ENCODE data around the gene CLSTN2.

Gene CLSTN2

DNA sequence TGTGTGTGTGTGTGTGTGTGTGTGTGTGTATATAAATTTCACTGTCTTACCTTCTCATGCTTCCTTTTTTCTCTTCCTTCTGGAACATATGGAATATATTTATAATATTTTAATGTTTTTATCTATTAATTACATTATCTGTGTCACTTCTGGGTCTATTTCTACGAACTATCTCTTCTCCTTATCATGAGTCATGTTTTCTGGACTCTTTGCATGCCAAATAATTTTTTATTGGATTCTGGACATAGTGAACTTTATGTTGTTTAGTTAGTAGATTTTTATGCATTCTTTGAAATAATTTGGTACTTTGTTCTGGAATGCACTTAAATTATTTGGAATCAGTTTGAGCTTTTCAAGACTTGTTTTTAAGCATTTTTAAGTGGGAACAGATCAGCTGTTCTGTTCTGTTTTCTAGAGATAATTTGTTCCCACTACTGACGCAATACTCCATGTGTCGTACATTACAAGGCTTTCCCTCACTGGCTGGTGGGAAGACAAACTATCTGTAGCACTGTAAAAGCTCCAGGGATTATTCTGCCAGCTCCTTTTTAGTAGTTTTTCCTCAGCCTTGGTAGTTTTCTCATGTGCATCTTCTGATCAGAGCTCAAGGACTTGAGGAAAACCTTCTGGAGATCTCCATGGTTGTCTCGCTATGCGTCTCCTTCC, 302.0 kb downstream of the CLSTN2 start:
- no peak for DNase-seq (ENCODE audit: low read depth in 2 of 2)

DNA sequence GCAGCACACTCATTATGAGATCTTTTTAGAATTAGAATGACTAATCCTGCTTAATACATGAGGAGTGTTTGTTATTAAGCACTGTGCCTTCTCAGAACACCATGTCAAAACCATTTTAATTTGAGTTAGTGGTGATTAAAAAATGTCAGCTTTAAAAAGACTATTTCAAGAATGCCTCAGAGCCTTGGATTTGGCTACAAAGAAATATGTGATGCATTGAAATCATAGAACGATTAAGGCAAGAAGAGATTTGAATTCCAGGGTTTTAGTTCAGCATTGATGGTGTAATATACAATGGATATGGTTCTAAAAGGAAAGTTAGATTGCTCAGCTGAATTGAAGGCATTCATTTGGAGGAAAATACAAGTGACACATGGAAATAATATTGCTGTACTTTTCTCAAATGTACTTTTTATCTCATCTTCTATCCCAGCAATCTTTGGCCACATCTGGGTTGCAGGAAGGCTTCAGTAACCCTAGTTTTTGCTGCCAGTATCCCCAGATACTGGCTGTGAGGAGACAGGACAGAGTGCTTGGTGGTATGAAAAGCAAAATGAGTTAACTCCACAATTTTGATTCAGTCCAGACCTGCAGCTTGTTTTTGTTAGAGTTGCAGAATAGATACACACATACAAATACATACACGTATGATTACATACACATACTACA, 303.8 kb downstream of the CLSTN2 start:
- no peak for DNase-seq (ENCODE audit: low read depth in 2 of 2)

DNA sequence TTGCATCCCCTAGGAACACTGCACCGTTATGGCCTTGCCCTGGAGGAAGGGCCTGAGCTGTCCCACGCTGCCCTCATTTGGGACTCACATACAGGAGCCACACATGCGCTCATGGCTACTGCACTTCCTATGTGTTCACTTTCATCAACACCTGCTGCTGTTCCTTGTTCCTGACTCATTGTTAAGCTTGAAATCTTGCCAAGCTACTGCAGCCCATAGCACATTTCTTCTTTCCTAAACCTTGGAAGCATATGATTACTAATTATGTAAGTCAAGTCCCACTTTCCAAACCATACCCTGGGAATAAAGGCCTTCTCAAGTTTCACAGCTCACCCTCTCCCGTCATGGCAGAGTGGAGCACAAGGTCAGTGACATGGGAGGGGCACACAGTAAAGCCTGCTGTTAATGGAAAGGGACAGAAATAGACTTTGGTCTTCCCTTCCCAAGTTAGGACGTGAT, 307.9 kb downstream of the CLSTN2 start:
- no peak for DNase-seq (ENCODE audit: low read depth in 2 of 2)

DNA sequence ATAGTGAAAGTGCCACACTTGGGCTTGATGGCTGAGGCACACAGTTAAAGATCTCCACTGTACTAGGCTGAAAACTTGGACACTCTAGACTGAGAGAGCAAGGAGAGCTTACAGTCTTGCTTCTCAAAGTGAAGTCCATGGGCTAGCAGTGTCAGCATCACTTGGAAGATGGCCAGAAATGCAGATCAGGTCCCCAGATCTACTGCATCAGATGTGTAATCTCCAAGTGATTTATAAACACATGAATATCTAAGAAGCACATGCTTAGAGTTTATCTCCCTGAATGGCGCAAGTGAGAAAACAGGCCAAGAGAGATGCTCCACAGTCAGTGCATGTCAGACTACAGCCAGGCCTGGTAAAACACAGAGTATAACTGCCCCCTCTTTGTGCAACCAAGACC, 308.6 kb downstream of the CLSTN2 start:
- DNase-seq (ENCODE audit: low read depth in 2 of 2) = no peak

DNA sequence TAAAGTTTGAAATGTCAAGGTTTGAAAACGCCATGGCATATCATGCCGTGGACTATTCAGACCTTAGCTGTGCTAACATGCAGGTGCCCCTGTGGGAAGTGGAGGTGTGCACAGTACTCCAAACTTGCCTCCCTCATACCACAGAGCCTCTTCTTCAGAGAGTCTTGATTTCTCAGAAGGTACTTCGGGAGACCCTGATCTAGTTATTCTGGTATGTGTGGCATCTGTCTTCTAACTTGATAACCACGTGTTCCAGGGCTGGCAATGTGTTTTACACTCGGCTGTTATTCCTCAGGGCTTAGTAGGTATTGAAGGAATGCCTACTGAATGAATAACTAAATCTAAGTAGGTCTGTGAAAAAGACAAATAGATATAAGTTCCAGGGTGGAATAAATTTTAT, 309.9 kb downstream of the CLSTN2 start:
- DNase-seq (ENCODE audit: low read depth in 2 of 2) = no peak

DNA sequence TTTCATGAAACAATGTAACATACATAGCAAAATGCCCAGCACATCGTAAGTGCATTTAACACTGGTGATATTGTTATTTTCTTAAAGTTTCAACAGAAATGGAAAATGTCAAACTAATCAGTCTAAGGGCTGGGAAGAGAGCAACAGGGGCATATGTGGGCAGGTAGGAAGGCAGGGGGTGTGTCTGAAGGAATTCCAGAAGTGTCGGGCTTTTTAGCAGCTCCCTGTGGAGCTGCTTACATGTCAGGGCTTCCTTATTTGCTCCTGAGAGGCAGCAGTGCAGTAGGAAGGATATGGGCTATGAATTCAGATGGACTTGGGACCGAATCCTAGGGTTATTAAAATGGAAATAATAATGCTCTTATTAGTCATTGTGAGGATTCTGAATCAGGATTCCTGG, 311.6 kb downstream of the CLSTN2 start:
- no peak for DNase-seq (ENCODE audit: low read depth in 2 of 2)

DNA sequence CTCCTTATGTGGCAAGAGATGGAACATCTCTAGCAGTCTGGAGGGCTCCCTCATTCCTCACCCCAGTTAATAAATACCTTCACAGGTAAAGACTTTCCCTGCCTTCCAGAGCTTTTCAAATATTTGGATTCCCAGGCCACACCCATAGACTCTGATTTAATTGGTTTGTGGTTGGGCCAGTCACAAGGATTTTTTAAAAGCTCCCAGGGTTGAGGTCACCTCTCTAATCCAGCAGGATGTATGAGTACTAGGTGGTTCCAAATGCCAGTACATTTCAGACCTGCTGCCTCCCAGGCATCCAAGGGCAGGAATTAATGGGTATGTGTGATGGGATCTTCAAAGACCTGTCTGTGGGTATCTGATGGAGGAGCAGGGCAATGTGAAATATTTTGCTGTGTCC, 312.8 kb downstream of the CLSTN2 start:
- DNase-seq (ENCODE audit: low read depth in 2 of 2) = no peak

DNA sequence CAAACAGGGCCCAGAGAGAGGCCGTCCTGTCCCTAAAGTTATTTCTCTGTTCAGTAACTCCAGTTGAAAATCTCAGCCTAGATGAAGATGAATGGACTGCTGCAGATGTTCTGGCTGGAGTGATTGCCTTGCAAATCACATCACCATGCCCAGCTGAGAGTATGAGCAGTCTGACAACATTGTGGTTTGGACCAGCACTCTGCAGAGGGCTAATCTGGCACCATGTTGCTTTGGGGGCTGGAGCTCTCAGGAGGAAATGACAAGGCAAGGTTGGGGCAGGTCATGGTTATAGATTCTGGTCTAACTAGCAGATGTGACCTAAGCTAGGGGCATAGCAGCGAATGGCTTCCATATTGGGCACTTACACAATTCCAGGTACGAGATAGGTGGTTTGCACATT, 314.2 kb downstream of the CLSTN2 start:
- DNase-seq (ENCODE audit: low read depth in 2 of 2) = no peak

DNA sequence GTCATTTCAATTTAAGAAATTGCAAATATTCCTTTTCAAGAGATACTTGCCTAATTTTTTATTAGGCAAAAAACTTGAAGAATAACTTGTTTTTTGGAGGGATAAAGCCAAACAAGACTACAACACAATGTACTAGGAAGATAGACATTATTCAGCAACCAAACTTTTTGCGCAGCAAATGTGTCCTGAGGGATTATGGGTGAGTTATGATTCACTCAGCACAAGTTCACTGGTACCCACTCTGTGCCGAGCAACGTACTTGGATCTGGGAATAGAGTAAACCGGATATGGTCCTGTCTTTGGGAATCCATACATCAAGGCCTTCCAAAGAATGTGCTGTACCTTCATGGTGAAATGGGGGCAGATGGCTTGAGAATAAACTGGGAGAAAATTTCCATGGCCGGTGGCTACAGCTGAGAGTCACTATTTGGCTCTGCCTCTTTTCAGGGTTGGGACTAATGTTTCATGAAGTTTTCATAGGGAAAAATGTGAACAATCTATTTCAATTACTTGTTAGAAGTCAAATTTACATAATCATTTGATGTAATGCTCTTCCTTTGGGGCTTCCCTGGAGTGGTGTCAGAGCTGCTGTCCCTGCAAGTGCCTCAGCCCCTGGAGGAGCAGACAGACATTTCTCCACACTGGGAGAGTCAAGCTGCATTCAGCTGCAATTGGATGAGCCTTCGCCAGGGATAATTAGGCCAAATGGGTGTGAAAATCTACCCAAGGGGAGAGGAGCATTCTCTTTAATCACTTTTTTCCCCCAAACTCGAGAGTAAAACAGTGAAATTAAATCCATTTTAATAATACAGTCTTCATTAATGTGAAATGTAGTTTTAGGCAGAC, 315.2 kb downstream of the CLSTN2 start:
- no peak for DNase-seq (ENCODE audit: low read depth in 2 of 2)

DNA sequence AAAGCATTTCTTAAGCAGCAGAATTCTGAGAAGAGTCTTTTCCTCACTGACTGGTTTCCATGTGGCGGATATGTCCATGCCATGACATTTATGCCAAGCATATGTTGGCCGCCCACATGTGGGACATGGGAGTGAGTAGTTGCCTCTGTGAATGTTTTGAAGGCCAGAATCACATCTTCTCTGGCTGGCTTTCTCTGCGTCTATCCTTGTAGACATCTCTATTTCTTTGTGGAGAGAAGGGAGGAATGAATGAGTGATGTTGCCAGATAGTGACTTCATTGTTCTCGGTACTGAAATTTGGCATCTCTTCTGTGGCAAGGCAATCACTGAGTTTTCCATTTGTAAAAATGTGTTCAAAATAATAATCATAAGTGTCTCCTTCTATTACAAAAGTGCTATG, 316.0 kb downstream of the CLSTN2 start:
- no peak for DNase-seq (ENCODE audit: low read depth in 2 of 2)

DNA sequence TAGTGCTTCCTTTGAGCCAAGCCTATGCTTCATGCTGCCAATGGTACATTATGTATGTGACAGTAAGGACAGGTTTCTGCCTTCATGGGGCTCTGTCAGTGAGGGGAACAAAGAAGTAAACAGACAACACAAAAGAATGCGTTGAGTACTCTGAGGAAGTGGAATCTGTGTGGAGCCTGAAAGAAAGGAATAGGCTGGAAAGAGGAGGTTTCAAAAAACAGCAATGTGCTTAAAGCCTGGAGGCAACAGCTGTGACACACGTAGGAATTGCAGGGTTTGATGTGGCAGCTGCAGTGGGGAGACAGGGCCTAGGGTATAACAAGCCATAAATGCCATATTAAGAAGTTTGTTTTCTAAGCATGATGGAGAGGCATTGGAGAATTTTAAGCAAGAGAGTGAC, 316.7 kb downstream of the CLSTN2 start:
- DNase-seq (ENCODE audit: low read depth in 2 of 2) = no peak

DNA sequence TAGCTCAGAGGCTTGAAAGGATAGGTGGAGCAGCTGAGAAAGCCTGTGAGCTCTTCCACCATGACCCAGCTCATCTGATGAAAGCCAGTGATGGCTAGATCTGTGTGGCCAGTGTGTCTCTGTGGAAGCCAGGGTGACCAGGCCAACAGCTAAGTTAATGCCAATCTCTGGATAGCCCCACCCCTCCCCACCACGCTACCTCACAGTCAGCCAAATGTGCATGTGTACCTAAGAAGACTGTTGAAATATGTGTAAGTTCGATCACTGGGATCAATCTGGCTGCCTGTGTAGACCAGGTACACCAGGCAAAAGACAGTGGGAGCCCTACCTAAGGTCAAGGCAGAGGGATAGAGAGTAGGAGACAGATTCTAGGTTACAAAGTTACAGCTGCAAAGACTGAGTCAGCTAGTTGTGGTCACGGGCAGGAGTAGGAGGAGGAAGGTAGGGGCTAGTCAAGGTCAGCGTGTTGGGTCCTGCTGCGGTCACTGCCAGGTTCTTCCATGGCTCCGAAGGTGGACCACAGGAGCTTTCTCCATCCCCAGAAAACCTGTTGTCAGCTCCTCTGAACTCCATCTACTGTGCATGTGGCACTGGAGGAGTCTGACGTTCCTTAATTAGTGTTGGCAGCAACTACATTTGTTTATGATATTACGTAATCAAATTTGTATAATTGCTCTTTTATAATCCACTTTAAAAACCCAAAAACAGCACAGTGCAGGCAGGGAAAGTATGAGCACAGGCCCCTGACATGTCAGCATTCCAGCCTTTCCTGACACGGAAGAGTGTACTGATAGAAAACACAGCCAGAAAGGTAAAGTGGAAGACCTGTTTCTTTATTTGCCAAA, 318.0 kb downstream of the CLSTN2 start:
- no peak for DNase-seq (ENCODE audit: low read depth in 2 of 2)

DNA sequence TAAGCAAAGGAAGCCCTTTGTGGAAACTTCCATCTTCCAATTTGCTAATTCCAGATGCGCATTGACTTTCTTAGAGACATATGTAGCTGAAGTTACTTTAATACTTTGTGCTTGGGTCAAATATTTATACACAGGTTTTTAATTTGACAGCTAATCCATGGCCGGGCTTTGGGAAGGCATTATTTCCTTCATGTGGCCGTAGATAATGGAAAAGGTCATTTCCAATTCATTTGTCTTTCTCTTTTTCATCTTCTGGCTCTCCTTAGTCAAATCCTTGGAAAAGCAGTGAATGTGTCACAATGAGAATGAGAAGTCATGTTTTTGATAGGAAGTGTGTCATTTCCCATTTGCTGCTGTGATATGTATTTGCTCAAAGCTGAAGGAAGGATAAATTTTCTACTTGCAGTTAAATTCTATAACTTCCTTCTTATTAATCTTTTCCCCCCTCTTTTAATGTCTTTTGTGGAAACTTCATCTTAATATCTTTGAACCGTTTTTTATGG, 323.3 kb downstream of the CLSTN2 start:
- DNase-seq (ENCODE audit: low read depth in 2 of 2) = no peak

DNA sequence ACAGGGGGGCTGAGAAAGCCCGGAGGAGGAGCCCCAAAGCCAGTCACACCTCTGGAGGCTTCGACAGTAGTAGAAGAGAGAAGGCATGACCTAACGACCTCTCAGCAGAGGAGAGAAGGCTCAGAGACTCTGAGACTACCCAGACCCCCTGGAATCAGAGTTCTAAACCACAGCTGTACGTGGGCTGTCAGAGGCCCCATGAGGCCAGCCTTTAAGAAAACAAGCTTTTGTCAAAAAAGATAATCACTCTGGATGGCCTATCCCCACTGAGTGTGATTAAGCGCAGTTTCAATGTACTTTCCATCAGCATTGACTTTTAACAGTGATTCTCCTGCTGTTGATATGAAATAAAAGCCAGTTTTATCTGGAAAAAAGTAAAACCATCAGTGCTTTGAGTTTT, 330.3 kb downstream of the CLSTN2 start:
- no peak for DNase-seq (ENCODE audit: low read depth in 2 of 2)

DNA sequence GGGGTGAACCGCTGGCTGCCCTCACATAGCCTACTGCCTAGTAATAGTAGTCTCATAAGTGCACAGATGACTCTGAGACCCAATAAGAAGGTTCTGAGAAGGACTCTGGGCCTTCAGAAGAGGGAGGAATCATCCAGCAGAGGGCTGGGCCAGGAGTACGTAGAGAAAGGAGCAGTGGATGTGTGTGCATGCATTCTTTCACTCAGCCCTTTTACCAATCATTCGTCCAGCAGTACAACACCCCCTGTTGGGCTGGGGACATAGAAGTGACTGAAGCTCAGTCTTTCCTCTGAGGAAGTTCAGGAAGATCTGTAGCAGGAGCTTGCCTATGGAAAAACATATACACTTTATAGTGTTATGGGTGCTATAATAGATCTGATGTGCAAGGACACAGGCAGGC, 333.1 kb downstream of the CLSTN2 start:
- no peak for DNase-seq (ENCODE audit: low read depth in 2 of 2)

DNA sequence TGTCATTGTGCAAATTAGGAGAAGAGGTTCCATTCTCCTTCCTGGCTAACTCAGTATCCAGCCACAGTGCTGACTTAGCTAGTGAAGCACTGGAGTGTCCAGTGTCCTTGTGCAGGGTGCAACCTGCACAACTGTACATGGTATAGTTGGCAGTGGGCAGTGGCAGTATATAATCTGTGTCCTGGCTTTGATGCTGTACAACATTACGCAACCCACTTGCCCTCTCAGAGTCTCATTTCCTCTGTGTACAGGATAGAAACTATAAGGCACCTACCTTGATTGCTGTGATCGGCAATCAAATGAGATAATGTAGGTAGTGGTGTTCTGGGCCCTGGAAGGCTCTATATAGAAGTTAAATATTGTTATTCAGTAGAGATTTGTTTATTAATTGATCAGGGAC, 333.6 kb downstream of the CLSTN2 start:
- DNase-seq (ENCODE audit: low read depth in 2 of 2) = no peak

DNA sequence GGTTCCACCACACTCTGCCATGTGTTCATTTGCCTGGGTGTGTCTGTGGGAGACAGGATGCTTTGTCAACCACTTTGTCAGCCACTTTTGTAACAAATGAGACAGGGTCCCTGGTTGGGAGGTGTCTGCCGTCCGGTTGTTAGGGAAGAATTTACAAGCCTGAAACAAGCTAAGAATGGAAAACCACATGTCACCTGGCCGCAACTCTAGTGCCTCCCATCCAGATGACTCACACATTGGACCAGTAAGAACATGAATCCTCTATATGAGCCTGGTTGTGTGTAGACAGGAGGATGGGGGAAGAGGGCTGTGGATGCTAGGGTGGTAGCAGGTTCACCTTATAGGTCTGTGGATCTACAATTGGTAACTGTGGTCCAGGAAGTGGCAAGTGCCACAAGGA, 335.3 kb downstream of the CLSTN2 start:
- DNase-seq (ENCODE audit: low read depth in 2 of 2) = no peak

DNA sequence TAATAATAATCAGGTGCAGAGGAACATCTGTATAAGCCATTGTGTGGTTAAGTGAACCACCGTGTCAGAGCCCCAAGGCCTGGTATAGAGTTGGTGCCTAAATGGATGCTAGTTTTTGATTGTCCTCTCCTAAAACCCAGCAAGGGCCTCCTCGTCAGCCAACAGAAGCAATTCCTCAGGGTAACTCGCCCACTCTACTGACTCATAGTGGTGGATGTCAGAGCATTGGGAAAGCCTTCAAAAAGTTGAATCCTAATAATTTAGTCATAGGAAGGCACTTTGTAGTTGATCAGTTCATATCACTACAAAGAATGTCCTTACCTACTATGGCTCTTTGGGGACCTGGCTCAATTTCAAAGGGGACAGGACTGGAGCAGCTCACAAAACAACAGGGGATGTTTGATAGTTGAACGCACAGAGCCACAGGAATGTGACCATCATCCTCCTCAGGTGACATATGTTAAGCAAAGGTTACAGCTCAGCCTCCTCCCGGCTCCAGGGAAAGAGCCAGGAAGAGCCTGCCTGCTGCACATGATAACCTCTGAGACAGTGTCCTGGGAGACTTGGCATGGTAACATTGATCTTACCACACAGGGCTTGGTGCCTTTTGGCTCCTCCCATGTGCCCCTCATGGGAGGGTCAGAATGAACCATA, 338.7 kb downstream of the CLSTN2 start:
- no peak for DNase-seq (ENCODE audit: low read depth in 2 of 2)

DNA sequence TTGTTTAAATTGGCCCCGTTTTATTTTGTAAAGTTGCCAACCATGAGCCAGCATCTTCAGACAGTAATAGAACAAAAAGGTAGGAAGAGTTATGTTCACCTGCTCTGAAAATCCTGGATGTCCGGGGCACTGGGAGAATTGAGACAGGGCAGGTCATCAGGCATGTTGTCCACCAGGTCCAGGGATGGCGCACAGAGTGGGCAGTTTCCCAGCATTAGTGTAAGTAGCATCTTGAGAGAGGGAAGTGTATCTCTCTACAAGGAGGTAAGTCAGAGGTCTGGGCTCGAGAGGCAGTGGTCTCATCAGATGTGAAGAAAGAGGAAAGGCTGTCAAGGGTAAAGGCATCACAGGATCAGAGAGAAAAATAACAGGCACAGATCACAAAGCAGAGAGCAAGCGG, 339.4 kb downstream of the CLSTN2 start:
- DNase-seq (ENCODE audit: low read depth in 2 of 2) = no peak

DNA sequence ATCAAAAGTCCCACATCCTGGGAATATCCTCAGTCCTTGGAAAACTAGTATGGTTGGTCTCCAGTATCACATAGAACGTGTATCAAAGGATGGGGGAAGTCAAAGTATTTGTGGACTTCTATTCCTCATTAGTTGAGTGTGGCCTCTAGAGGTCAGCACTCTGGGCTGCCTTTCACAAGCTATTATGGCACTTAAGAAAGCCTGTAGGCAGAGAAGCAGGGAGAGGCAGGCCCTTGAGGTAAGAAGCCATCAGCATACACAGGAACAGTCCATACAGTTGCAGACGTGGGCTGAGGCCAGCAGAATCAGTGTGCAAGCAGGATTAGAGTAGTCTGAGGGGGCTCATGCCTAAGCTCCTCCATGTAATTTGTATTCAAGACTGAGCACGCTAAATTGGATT, 341.7 kb downstream of the CLSTN2 start:
- DNase-seq (ENCODE audit: low read depth in 2 of 2) = no peak

DNA sequence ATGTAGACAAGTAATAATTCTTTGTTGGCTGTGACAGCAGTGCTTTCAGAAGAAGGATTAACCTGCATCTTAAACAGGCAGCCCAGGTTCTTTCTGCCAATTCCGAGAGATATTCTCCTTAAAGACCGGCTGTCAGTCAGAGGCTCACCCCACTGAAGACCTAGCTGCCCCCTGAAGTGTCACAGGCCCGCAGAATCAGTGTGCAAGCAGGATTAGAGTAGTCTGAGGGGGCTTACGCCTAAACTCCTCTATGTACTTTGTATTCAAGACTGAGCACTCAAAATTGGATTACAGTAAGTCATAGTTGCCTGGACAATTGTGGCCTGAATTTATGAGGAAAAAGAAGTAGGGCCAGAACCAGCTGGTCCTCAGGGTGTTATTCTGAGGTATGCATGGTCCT, 342.9 kb downstream of the CLSTN2 start:
- no peak for DNase-seq (ENCODE audit: low read depth in 2 of 2)

Data from stimulated activated CD8-positive, alpha-beta memory T cell treated with anti-CD3 and anti-CD28 coated beads, Interleukin-7, amount 100 ng/mL, for 4 hours (primary cell).